H1 (cell line): ENCODE measurements around the gene ZNF77.

Source experiments
- EP300 ChIP-seq, 2 experiments: IDR thresholded peaks; 1 replicate in 1 of 2; 2 replicates in 1 of 2; pipeline ENCODE4 v1.6.1; 2011 to 2012; ENCODE audit warnings: low read depth in 2 of 2, low read length in 2 of 2, mild to moderate bottlenecking in 2 of 2, borderline replicate concordance in 1 of 2, inconsistent platforms in 1 of 2, moderate library complexity in 1 of 2
- JUND ChIP-seq: IDR thresholded peaks from 2 replicates; pipeline ENCODE4 v1.6.1; 2011; ENCODE audit warnings: mild to moderate bottlenecking, improper control_type of control experiment, low read length
- MAX ChIP-seq: IDR thresholded peaks from 2 replicates; pipeline ENCODE4 v1.6.1; 2012; ENCODE audit warnings: inconsistent platforms
- POLR2A ChIP-seq, 2 experiments: IDR thresholded peaks; 1 replicate in 1 of 2; 2 replicates in 1 of 2; pipeline ENCODE4 v1.6.1; 2011; ENCODE audit warnings: low read depth in 2 of 2, low read length in 2 of 2, mild to moderate bottlenecking in 2 of 2; ENCODE audit errors: control extremely low read depth in 1 of 2
- POLR2AphosphoS5 ChIP-seq: IDR thresholded peaks from 2 replicates; pipeline ENCODE4 v1.6.1; 2011; ENCODE audit warnings: low read depth, low read length
- RNF2 ChIP-seq: fragments of 200-900, 300-1000 bp; sonication (generic); IDR thresholded peaks from 2 replicates; pipeline ENCODE4 v1.7.1; 2016; ENCODE audit warnings: borderline replicate concordance, low read depth, mild to moderate bottlenecking, antibody characterized with exemption, low read length; ENCODE audit not compliant: poor library complexity, severe bottlenecking; ENCODE audit errors: missing control alignments
- SP2 ChIP-seq: IDR thresholded peaks from 2 replicates; pipeline ENCODE4 v1.6.1; 2012; ENCODE audit warnings: mild to moderate bottlenecking, low read length, inconsistent platforms
- SRF ChIP-seq: IDR thresholded peaks from 2 replicates; pipeline ENCODE4 v1.6.1; 2011; ENCODE audit warnings: mild to moderate bottlenecking, low read depth, low read length, moderate library complexity
- SUZ12 ChIP-seq: fragments of 200-600 bp; sonication (generic); IDR thresholded peaks from 2 replicates; pipeline ENCODE4 v1.6.1; 2012; ENCODE audit warnings: mild to moderate bottlenecking, inconsistent platforms, low read length, moderate library complexity, mixed read lengths
- TF ChIP-seq, protein P1 (sequence below), 3 experiments: IDR thresholded peaks; 1 replicate in 2 of 3; 2 replicates in 1 of 3; pipeline versions ENCODE4 v1.5.1 to v1.6.1; 2011; ENCODE audit warnings: low read length in 3 of 3, mild to moderate bottlenecking in 3 of 3, inconsistent platforms in 2 of 3, low read depth in 1 of 3, moderate library complexity in 1 of 3; ENCODE audit not compliant: insufficient read depth in 1 of 3; ENCODE audit errors: control extremely low read depth in 1 of 3

- TF ChIP-seq JUND (no peak), SRF (no peak), SUZ12 (no peak), EP300 (IDR thresholded peaks at IDR 0.05; ENCODE audit: borderline replicate concordance in 1 of 2, low read depth in 2 of 2, low read length in 2 of 2) (no peak), POLR2A (IDR thresholded peaks at IDR 0.05; ENCODE audit: control extremely low read depth in 1 of 2, low read depth in 2 of 2, low read length in 2 of 2) (no peak), SP2 (no peak), MAX (no peak), RNF2 (no peak), POLR2AphosphoS5 (no peak)
- TF ChIP-seq, protein P1, sequence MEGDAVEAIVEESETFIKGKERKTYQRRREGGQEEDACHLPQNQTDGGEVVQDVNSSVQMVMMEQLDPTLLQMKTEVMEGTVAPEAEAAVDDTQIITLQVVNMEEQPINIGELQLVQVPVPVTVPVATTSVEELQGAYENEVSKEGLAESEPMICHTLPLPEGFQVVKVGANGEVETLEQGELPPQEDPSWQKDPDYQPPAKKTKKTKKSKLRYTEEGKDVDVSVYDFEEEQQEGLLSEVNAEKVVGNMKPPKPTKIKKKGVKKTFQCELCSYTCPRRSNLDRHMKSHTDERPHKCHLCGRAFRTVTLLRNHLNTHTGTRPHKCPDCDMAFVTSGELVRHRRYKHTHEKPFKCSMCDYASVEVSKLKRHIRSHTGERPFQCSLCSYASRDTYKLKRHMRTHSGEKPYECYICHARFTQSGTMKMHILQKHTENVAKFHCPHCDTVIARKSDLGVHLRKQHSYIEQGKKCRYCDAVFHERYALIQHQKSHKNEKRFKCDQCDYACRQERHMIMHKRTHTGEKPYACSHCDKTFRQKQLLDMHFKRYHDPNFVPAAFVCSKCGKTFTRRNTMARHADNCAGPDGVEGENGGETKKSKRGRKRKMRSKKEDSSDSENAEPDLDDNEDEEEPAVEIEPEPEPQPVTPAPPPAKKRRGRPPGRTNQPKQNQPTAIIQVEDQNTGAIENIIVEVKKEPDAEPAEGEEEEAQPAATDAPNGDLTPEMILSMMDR (IDR thresholded peaks at IDR 0.05; ENCODE audit: control extremely low read depth in 1 of 3, insufficient read depth in 1 of 3, low read depth in 1 of 3, low read length in 3 of 3) = no peak
Measured at GRCh38 chr19:2933490-2933910, 11.3 kb downstream of the ZNF77 start.
